Upper lobe of left lung (tissue), 4 donors: ENCODE measurements around the gene MAPK12.

Experiments used
- POLR2A ChIP-seq, 4 donors: fragments of 450-650 bp; IDR thresholded peaks; one replicate each; pipeline ENCODE4 v1.5.1; 2016 to 2017; ENCODE audit warnings: antibody characterized with exemption in 4 of 4, mild to moderate bottlenecking in 2 of 4
- TF ChIP-seq, protein P1 (sequence below), 6 experiments: fragments of 450-650 bp in 4 of 6; fragments of 200-600 bp in 2 of 6; sonication (generic) in 2 of 6; IDR thresholded peaks; one replicate each; pipeline ENCODE4 v1.5.1; 2016 to 2019; ENCODE audit warnings: antibody characterized with exemption in 6 of 6

DNA sequence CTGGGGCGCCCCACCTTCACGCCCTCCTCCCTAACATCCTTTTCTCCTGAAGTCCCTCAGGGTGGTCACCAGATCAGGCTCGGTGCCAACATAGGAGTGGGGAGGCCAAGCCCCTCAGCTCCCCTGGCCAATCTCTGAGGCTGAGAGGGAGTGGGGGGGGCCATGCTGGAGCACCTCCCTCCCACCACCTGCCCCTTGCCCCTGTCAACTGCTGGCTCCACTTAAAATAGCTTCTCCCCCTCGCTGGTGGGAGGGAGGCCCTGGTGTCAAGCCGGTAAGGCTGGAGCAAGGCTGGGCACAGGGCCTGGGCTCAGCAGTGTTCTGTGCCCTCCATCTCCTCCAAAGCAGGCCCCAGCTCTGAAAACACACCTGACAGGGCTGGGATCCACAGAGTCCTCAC, 41.1 kb upstream of the MAPK12 start:
- no peak for TF ChIP-seq POLR2A (IDR thresholded peaks at IDR 0.05)
- TF ChIP-seq, protein P1, sequence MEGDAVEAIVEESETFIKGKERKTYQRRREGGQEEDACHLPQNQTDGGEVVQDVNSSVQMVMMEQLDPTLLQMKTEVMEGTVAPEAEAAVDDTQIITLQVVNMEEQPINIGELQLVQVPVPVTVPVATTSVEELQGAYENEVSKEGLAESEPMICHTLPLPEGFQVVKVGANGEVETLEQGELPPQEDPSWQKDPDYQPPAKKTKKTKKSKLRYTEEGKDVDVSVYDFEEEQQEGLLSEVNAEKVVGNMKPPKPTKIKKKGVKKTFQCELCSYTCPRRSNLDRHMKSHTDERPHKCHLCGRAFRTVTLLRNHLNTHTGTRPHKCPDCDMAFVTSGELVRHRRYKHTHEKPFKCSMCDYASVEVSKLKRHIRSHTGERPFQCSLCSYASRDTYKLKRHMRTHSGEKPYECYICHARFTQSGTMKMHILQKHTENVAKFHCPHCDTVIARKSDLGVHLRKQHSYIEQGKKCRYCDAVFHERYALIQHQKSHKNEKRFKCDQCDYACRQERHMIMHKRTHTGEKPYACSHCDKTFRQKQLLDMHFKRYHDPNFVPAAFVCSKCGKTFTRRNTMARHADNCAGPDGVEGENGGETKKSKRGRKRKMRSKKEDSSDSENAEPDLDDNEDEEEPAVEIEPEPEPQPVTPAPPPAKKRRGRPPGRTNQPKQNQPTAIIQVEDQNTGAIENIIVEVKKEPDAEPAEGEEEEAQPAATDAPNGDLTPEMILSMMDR (IDR thresholded peaks at IDR 0.05): no peak
